ENCODE measurements around the gene ABI3. TPM values are rescaled to one million over a fixed set of nuclear protein-coding genes. Genes with fewer than 3 reads are reported as not detected.

ABI3 gene
- total RNA-seq, 1 donor from 2014 or later: 0.77 TPM

- Mint-ChIP-seq H3K27me3 (ENCODE audit: low read depth, unreplicated experiment) (peaks cover 19% of the 10 kb centered on the region), H3K4me3 (ENCODE audit: unreplicated experiment) (no peak overlapping the region), H3K9me3 (ENCODE audit: unreplicated experiment) (no peaks in the 10 kb centered on the region), H3K27ac (ENCODE audit: unreplicated experiment) (no peak overlapping the region), H3K4me1 (ENCODE audit: low read depth, unreplicated experiment) (no peaks in the 10 kb centered on the region), H3K36me3 (ENCODE audit: low read depth, unreplicated experiment) (no peaks in the 10 kb centered on the region)
- Histone ChIP-seq H3K4me3 (ENCODE audit: insufficient read depth, low read depth, low read length) (no peak overlapping the region), H3K36me3 (ENCODE audit: insufficient read depth, low read length) (no peaks in the 10 kb centered on the region), H3K27ac (ENCODE audit: low read depth, low read length) (no peak overlapping the region), H2AFZ (ENCODE audit: low read depth, low read length) (no peak overlapping the region), H3K79me2 (ENCODE audit: insufficient read depth, low read length) (no peaks in the 10 kb centered on the region), H3K4me2 (ENCODE audit: low read length) (no peak overlapping the region), H3K9ac (ENCODE audit: low read length) (no peak overlapping the region), H3K9me3 (ENCODE audit: insufficient read depth, low read depth, low read length) (no peaks in the 10 kb centered on the region), H3K27me3 (ENCODE audit: insufficient read depth, low read length) (peaks cover 6% of the 10 kb centered on the region), H3K4me1 (ENCODE audit: insufficient read depth, low read length) (no peaks in the 10 kb centered on the region), H4K20me1 (ENCODE audit: insufficient read depth, low read length) (no peaks in the 10 kb centered on the region)
- no peak for FAIRE-seq
- no peak for DNase-seq (ENCODE audit: low read depth)
- TF ChIP-seq EZH2 (IDR thresholded peaks at IDR 0.05; ENCODE audit: insufficient read depth, low read length) (no peak), CTCF (IDR thresholded peaks at IDR 0.05; ENCODE audit: insufficient read depth, low read depth, low read length) (no peak)
Measured at GRCh38 chr17:49241692-49242397, 31.3 kb downstream of the ABI3 start.

GRCh38 chr17:49242813-49243212 lies 32.3 kb downstream of the ABI3 start:
- no peaks in the 10 kb centered on the region for H3K9me3 Mint-ChIP-seq (ENCODE audit: unreplicated experiment)
- H3K27ac Mint-ChIP-seq (ENCODE audit: unreplicated experiment): no peak overlapping the region

More at GRCh38 chr17:49242813-49243212, 32.3 kb downstream of the ABI3 start:
- no peaks in the 10 kb centered on the region for H3K79me2 ChIP-seq (ENCODE audit: insufficient read depth, low read length)
- Mint-ChIP-seq H3K36me3 (ENCODE audit: low read depth, unreplicated experiment) (no peaks in the 10 kb centered on the region), H3K4me3 (ENCODE audit: unreplicated experiment) (no peak overlapping the region), H3K27me3 (ENCODE audit: low read depth, unreplicated experiment) (peaks cover 15% of the 10 kb centered on the region), H3K4me1 (ENCODE audit: low read depth, unreplicated experiment) (no peaks in the 10 kb centered on the region)
- no peak overlapping the region for H3K9ac ChIP-seq (ENCODE audit: low read length)
- no peaks in the 10 kb centered on the region for H3K36me3 ChIP-seq (ENCODE audit: insufficient read depth, low read length)
- no peak overlapping the region for H3K4me3 ChIP-seq (ENCODE audit: insufficient read depth, low read depth, low read length)
- no peak overlapping the region for H3K27ac ChIP-seq (ENCODE audit: low read depth, low read length)
- no peaks in the 10 kb centered on the region for H4K20me1 ChIP-seq (ENCODE audit: insufficient read depth, low read length)
- H3K27me3 ChIP-seq (ENCODE audit: insufficient read depth, low read length): peaks cover 3% of the 10 kb centered on the region
- no peak overlapping the region for H3K4me2 ChIP-seq (ENCODE audit: low read length)
- H3K4me1 ChIP-seq (ENCODE audit: insufficient read depth, low read length): no peaks in the 10 kb centered on the region
- DNase-seq (ENCODE audit: low read depth) (no peak), FAIRE-seq (no peak)
- no peaks in the 10 kb centered on the region for H3K9me3 ChIP-seq (ENCODE audit: insufficient read depth, low read depth, low read length)
- H2AFZ ChIP-seq (ENCODE audit: low read depth, low read length): no peak overlapping the region
- TF ChIP-seq CTCF (IDR thresholded peaks at IDR 0.05; ENCODE audit: insufficient read depth, low read depth, low read length) (no peak), EZH2 (IDR thresholded peaks at IDR 0.05; ENCODE audit: insufficient read depth, low read length) (no peak)
